HepG2 (cell line): ENCODE measurements around the gene GLDN. TPM values are rescaled to one million over a fixed set of nuclear protein-coding genes. Genes with fewer than 3 reads are reported as not detected.

Experiments
- AGO1 ChIP-seq: fragments of 200-400 bp; formaldehyde crosslinking; IDR thresholded peaks from 2 replicates; pipeline ENCODE4 v1.6.1; 2017; ENCODE audit warnings: mild to moderate bottlenecking, low read depth, low read length, moderate library complexity; ENCODE audit not compliant: poor library complexity, severe bottlenecking
- ETV6 ChIP-seq: sonication (generic); formaldehyde crosslinking; conservative IDR thresholded peaks from 2 replicates; pipeline ENCODE4 v1.4.0; 2020; ENCODE audit warnings: missing genetic modification reagents
- FOXA3 ChIP-seq: IDR thresholded peaks from 2 replicates; pipeline ENCODE4 v1.6.1; 2016; ENCODE audit warnings: missing genetic modification reagents, missing compliant biosample characterization
- KAT8 ChIP-seq: IDR thresholded peaks from 2 replicates; pipeline ENCODE4 v1.6.1; 2016; ENCODE audit warnings: missing genetic modification reagents, missing compliant biosample characterization
- KLF16 ChIP-seq, 2 experiments: sonication (generic) in 1 of 2; formaldehyde crosslinking in 1 of 2; IDR thresholded peaks; 2 replicates each; pipeline versions ENCODE4 v1.6.1 to v1.8.0; 2016 to 2023; ENCODE audit warnings: missing genetic modification reagents in 2 of 2, missing compliant biosample characterization in 1 of 2
- MAF1 ChIP-seq: sonication (generic); formaldehyde crosslinking; IDR thresholded peaks from 2 replicates; pipeline ENCODE4 v1.5.0; 2020; ENCODE audit warnings: missing genetic modification reagents, borderline replicate concordance
- NR2F6 ChIP-seq, 2 experiments: IDR thresholded peaks; 2 replicates each; pipeline ENCODE4 v1.6.1; 2016; ENCODE audit warnings: antibody characterized with exemption in 1 of 2, mild to moderate bottlenecking in 1 of 2
- PRMT3 ChIP-seq: sonication (generic); formaldehyde crosslinking; IDR thresholded peaks from 2 replicates; pipeline ENCODE4 v1.8.1; 2022; ENCODE audit warnings: low read depth, mild to moderate bottlenecking, moderate library complexity, missing genetic modification reagents, borderline replicate concordance
- REL ChIP-seq: sonication (generic); formaldehyde crosslinking; conservative IDR thresholded peaks from 2 replicates; pipeline ENCODE4 v1.8.0; 2022; ENCODE audit warnings: mild to moderate bottlenecking, missing genetic modification reagents, moderate library complexity
- TBP ChIP-seq: sonication (generic); formaldehyde crosslinking; IDR thresholded peaks from 2 replicates; pipeline ENCODE4 v1.5.0; 2020; ENCODE audit warnings: missing genetic modification reagents
- ZFP82 ChIP-seq: sonication (generic); formaldehyde crosslinking; IDR thresholded peaks from 2 replicates; pipeline ENCODE4 v1.5.1; 2020; ENCODE audit warnings: mild to moderate bottlenecking, missing genetic modification reagents, borderline replicate concordance
- ZNF138 ChIP-seq: sonication (generic); formaldehyde crosslinking; IDR thresholded peaks from 2 replicates; pipeline ENCODE4 v1.5.0; 2020; ENCODE audit warnings: mild to moderate bottlenecking, low read depth, missing genetic modification reagents
- ZNF160 ChIP-seq: sonication (generic); formaldehyde crosslinking; IDR thresholded peaks from 2 replicates; pipeline ENCODE4 v1.8.0; 2022; ENCODE audit warnings: mild to moderate bottlenecking, inconsistent platforms, missing genetic modification reagents
- ZNF44 ChIP-seq: sonication (generic); formaldehyde crosslinking; IDR thresholded peaks from 2 replicates; pipeline ENCODE4 v1.5.1; 2020; ENCODE audit warnings: mild to moderate bottlenecking, missing genetic modification reagents
- ZNF781 ChIP-seq: sonication (generic); formaldehyde crosslinking; IDR thresholded peaks from 2 replicates; pipeline ENCODE4 v1.5.1; 2020; ENCODE audit warnings: borderline replicate concordance, mild to moderate bottlenecking, missing genetic modification reagents; ENCODE audit errors: not compliant biosample characterization
- ZSCAN31 ChIP-seq: sonication (generic); formaldehyde crosslinking; IDR thresholded peaks from 2 replicates; pipeline ENCODE4 v1.5.0; 2020; ENCODE audit warnings: low read depth, mild to moderate bottlenecking, missing genetic modification reagents
- polyA plus RNA-seq, 8 experiments: library from polyadenylated mRNA; depleted of rRNA in 3 of 8; stranded (reverse) in 7 of 8; unstranded in 1 of 8; fragments of >200 nt; fragmentation: Illumina TruSeq in 4 of 8; extraction: Trizol in 4 of 8; gene quantifications; 2 replicates each; pipeline versions ENCODE4 v1.2.1 to v1.2.3, GENCODE V29; 2011 to 2016; ENCODE audit warnings: low read depth in 4 of 8, missing spikeins in 1 of 8, mixed read lengths in 1 of 8; ENCODE audit not compliant: insufficient read depth in 1 of 8
- total RNA-seq, 5 experiments: library from RNA; depleted of rRNA; stranded (reverse); fragments of >200 nt; fragmentation: Illumina TruSeq; extraction: Trizol; gene quantifications; 2 replicates each; pipeline ENCODE4 v1.2.3, GENCODE V29; 2016; ENCODE audit warnings: low read depth in 1 of 5
- TF ChIP-seq, protein P1 (sequence below): IDR thresholded peaks from 2 replicates; pipeline ENCODE4 v1.6.1; 2012; ENCODE audit warnings: inconsistent platforms
- TF ChIP-seq, protein P2 (sequence below): sonication (generic); formaldehyde crosslinking; IDR thresholded peaks from 2 replicates; pipeline ENCODE4 v1.9.0; 2021; ENCODE audit warnings: missing genetic modification reagents, borderline replicate concordance
- TF ChIP-seq, protein P3 (sequence below): sonication (generic); formaldehyde crosslinking; IDR thresholded peaks from 2 replicates; pipeline ENCODE4 v1.4.0; 2020; ENCODE audit warnings: missing genetic modification reagents
- TF ChIP-seq, protein P4 (sequence below): sonication (generic); formaldehyde crosslinking; IDR thresholded peaks from 2 replicates; pipeline ENCODE4 v1.5.0; 2020; ENCODE audit warnings: mild to moderate bottlenecking, missing genetic modification reagents, moderate library complexity

Gene GLDN
- total and polyA plus RNA-seq, 2 of the 13 experiments (the other 11 are each of a cell fraction or from before 2014, with no cell fraction given), result 0.86 to 1.0 TPM

DNA sequence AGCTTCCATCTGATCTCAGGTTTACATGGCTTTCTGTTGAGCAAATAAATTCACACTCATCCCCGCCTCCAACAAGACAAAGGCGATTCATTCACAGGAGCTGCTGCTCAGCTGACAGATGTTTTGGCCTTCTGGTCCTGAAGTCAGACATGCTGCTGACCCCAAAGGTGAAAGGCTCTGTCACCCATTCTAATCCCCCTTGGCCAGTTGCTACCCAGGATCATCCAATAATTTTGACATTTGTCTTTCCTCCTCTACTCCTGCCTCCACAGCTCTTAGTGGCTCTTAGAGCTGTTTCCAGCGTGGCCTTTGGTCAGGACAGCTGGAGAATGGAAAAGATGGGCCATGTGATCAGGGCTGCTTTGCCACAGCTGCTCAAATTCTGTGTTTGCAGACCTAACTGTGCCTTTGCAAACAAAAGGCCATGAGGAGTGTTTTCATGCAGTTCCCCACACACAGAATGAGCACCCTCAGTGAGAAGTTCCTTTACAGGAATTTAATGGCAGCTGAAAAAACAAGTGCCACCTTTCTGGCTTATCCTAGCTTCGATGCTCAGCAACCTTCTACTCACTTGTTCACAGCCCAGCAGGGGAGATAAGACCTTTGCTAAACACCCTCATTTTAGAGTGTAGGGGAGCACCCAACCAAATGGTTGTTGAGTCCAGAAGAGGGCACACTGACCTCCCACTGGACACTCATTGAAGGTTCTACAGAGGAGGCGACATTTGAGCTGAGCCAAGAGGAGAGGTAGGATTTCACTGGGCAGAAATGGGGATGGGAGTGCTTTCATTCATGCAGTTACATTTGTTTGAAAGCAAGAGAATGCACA, 42.1 kb upstream of the GLDN start (continued):
- no peak for TF ChIP-seq PRMT3 (CRISPR knock-in tag)
- TF ChIP-seq, protein P1, sequence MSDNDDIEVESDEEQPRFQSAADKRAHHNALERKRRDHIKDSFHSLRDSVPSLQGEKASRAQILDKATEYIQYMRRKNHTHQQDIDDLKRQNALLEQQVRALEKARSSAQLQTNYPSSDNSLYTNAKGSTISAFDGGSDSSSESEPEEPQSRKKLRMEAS, result peak; percentile 70
- TF ChIP-seq ZFP82 (CRISPR knock-in tag), result 0 out of 2 replicates have a peak, but pooled peaks have one; percentile 50
- no peak for TF ChIP-seq MAF1 (CRISPR knock-in tag)
- TF ChIP-seq, protein P2, sequence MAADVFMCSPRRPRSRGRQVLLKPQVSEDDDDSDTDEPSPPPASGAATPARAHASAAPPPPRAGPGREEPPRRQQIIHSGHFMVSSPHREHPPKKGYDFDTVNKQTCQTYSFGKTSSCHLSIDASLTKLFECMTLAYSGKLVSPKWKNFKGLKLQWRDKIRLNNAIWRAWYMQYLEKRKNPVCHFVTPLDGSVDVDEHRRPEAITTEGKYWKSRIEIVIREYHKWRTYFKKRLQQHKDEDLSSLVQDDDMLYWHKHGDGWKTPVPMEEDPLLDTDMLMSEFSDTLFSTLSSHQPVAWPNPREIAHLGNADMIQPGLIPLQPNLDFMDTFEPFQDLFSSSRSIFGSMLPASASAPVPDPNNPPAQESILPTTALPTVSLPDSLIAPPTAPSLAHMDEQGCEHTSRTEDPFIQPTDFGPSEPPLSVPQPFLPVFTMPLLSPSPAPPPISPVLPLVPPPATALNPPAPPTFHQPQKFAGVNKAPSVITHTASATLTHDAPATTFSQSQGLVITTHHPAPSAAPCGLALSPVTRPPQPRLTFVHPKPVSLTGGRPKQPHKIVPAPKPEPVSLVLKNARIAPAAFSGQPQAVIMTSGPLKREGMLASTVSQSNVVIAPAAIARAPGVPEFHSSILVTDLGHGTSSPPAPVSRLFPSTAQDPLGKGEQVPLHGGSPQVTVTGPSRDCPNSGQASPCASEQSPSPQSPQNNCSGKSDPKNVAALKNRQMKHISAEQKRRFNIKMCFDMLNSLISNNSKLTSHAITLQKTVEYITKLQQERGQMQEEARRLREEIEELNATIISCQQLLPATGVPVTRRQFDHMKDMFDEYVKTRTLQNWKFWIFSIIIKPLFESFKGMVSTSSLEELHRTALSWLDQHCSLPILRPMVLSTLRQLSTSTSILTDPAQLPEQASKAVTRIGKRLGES, result no peak
- TF ChIP-seq, protein P3, sequence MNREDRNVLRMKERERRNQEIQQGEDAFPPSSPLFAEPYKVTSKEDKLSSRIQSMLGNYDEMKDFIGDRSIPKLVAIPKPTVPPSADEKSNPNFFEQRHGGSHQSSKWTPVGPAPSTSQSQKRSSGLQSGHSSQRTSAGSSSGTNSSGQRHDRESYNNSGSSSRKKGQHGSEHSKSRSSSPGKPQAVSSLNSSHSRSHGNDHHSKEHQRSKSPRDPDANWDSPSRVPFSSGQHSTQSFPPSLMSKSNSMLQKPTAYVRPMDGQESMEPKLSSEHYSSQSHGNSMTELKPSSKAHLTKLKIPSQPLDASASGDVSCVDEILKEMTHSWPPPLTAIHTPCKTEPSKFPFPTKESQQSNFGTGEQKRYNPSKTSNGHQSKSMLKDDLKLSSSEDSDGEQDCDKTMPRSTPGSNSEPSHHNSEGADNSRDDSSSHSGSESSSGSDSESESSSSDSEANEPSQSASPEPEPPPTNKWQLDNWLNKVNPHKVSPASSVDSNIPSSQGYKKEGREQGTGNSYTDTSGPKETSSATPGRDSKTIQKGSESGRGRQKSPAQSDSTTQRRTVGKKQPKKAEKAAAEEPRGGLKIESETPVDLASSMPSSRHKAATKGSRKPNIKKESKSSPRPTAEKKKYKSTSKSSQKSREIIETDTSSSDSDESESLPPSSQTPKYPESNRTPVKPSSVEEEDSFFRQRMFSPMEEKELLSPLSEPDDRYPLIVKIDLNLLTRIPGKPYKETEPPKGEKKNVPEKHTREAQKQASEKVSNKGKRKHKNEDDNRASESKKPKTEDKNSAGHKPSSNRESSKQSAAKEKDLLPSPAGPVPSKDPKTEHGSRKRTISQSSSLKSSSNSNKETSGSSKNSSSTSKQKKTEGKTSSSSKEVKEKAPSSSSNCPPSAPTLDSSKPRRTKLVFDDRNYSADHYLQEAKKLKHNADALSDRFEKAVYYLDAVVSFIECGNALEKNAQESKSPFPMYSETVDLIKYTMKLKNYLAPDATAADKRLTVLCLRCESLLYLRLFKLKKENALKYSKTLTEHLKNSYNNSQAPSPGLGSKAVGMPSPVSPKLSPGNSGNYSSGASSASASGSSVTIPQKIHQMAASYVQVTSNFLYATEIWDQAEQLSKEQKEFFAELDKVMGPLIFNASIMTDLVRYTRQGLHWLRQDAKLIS, result no peak
- no peak for TF ChIP-seq TBP
- no peak for TF ChIP-seq ETV6 (CRISPR knock-in tag)
- no peak for TF ChIP-seq ZNF160 (CRISPR knock-in tag)
- TF ChIP-seq REL (CRISPR knock-in tag), result no peak
- no peak for TF ChIP-seq ZNF138
- TF ChIP-seq KAT8 (CRISPR knock-in tag), result no peak
- peak; percentile 71 for TF ChIP-seq ZSCAN31 (CRISPR knock-in tag)
- peak; percentile 43 for TF ChIP-seq ZNF781 (CRISPR knock-in tag)
- peak; percentile 42; the same call in 1 of the 2 replicates for TF ChIP-seq FOXA3
- TF ChIP-seq NR2F6 (IDR thresholded peaks at IDR 0.05), result peak; percentile 94
- peak; percentile 89 for TF ChIP-seq NR2F6 (CRISPR knock-in tag; IDR thresholded peaks at IDR 0.05)
- TF ChIP-seq, protein P4, sequence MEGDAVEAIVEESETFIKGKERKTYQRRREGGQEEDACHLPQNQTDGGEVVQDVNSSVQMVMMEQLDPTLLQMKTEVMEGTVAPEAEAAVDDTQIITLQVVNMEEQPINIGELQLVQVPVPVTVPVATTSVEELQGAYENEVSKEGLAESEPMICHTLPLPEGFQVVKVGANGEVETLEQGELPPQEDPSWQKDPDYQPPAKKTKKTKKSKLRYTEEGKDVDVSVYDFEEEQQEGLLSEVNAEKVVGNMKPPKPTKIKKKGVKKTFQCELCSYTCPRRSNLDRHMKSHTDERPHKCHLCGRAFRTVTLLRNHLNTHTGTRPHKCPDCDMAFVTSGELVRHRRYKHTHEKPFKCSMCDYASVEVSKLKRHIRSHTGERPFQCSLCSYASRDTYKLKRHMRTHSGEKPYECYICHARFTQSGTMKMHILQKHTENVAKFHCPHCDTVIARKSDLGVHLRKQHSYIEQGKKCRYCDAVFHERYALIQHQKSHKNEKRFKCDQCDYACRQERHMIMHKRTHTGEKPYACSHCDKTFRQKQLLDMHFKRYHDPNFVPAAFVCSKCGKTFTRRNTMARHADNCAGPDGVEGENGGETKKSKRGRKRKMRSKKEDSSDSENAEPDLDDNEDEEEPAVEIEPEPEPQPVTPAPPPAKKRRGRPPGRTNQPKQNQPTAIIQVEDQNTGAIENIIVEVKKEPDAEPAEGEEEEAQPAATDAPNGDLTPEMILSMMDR (CRISPR knock-in tag), result peak; percentile 64
- TF ChIP-seq AGO1, result no peak
- no peak for TF ChIP-seq KLF16 (CRISPR knock-in tag; IDR thresholded peaks at IDR 0.05)
- TF ChIP-seq ZNF44 (CRISPR knock-in tag), result no peak
